Epithelial cell of proximal tubule (primary cell): Measurements from ENCODE around the gene TSR2. TPM values are rescaled to one million over a fixed set of nuclear protein-coding genes. Genes with fewer than 3 reads are reported as not detected.

Source experiments
- DNase-seq: peaks from one replicate; pipeline ENCODE4 v3.0.0-alpha.2; 2011; ENCODE audit warnings: low read depth
- H3K4me3 ChIP-seq: 2 replicates; pipeline ENCODE4 v1.5.1; 2011; ENCODE audit warnings: low read depth, mild to moderate bottlenecking, low read length
- total RNA-seq: library from RNA; depleted of rRNA; stranded (reverse); fragments of >200 nt; gene quantifications from 2 replicates; pipeline ENCODE4 v1.2.3, GENCODE V29; 2015
- TF ChIP-seq, protein P1 (sequence below): conservative IDR thresholded peaks from 2 replicates; pipeline ENCODE4 v1.5.1; 2012; ENCODE audit warnings: low read depth, mild to moderate bottlenecking, low read length

Gene TSR2
- total RNA-seq, 1 donor from 2014 or later: 13.2 TPM

GRCh38 chrX:54435121-54435520 is 5.1 kb upstream of the TSR2 start:
- TF ChIP-seq, protein P1, sequence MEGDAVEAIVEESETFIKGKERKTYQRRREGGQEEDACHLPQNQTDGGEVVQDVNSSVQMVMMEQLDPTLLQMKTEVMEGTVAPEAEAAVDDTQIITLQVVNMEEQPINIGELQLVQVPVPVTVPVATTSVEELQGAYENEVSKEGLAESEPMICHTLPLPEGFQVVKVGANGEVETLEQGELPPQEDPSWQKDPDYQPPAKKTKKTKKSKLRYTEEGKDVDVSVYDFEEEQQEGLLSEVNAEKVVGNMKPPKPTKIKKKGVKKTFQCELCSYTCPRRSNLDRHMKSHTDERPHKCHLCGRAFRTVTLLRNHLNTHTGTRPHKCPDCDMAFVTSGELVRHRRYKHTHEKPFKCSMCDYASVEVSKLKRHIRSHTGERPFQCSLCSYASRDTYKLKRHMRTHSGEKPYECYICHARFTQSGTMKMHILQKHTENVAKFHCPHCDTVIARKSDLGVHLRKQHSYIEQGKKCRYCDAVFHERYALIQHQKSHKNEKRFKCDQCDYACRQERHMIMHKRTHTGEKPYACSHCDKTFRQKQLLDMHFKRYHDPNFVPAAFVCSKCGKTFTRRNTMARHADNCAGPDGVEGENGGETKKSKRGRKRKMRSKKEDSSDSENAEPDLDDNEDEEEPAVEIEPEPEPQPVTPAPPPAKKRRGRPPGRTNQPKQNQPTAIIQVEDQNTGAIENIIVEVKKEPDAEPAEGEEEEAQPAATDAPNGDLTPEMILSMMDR: no peak
- no peak for DNase-seq
- H3K4me3 ChIP-seq: no peak overlapping the region

GRCh38 chrX:54442790-54443189 is 2.6 kb downstream of the TSR2 start:
- TF ChIP-seq, protein P1: no peak
- H3K4me3 ChIP-seq: no peak overlapping the region

GRCh38 chrX:54444752-54445151 is 4.5 kb downstream of the TSR2 start:
- TF ChIP-seq, protein P1: no peak
- no peak for DNase-seq
- no peak overlapping the region for H3K4me3 ChIP-seq

More at GRCh38 chrX:54442790-54443189, 2.6 kb downstream of the TSR2 start:
- DNase-seq: no peak

- H3K4me3 ChIP-seq: no peak overlapping the region
- no peak for DNase-seq
- TF ChIP-seq, protein P1: no peak
Observed at GRCh38 chrX:54446084-54446483, 5.9 kb downstream of the TSR2 start.

GRCh38 chrX:54447461-54447860 is 7.3 kb downstream of the TSR2 start:
- TF ChIP-seq, protein P1: peak; percentile 18
- no peak overlapping the region for H3K4me3 ChIP-seq
- DNase-seq: no peak

DNA sequence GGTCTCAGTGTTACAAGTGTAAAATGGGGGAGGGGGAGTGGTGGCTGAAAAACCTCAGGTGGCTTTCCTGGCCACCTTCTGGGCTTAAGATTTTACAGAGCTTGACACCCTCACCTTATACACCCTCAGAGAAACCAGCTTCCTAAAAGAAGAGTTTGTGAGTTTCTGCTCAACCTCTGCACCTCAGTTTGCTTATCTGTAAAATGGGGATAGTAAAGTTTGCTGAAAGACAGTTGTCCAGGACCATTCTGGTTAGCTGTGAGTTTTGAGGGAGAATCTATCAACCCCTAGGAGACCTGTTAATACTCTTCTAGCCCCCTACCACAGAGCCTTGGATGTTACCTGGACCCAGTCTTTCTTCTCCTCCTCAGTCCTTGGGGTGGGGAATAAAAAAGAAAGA is 9.7 kb downstream of the TSR2 start:
- H3K4me3 ChIP-seq: no peak overlapping the region
- TF ChIP-seq, protein P1: no peak
- no peak for DNase-seq

GRCh38 chrX:54452920-54453319 is 12.7 kb downstream of the TSR2 start:
- H3K4me3 ChIP-seq: no peak overlapping the region
- TF ChIP-seq, protein P1: peak; percentile 34
- no peak for DNase-seq
